NCI-H748 (cell line): ENCODE results near the gene CLTA.

Experiments
- DNase-seq: peaks from one replicate; lab custom pipeline; 2025; ENCODE audit not compliant: unreplicated experiment; lab: John Stamatoyannopoulos, UW

CLTA gene

DNA sequence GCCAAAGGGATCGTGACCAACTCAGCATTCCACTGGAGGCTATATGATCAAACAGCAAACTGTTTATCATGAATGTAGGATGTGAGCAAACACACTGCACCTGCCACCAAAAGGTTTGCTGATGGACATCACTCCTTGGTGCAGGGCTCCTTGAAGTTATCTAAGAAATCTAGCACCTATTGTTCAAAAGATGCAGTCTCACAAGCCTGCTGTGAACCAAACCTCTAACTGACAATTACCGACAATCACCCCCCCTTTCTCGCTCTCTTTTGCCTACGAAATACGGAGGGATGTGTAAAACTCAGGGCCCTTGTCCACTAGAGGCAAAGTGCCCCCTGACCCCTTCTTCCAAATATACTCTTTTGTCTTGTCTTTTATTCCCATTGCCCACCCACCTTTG is 2.5 kb upstream of the CLTA start:
- no peak for DNase-seq

GRCh38 chr9:36189976-36190375 is 745 bp upstream of the CLTA start:
- no peak for DNase-seq

DNA sequence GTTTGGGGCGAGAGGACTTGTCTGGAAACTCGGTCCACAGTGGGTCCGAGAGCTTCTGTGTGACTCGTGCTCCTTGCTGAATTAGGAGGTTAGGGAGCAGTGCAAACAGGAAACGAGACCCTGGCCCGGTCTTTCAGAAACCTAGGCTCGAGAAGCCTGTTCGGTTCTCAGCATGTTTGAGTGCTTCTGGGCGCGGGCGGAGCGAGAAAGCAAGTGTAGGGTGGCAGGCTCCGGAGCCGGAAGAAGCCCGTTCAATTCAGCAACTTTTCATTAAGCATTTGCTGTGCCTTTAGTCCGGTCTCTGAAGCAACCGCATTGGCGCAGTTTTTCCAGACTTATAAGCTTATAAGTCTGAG is 547 bp downstream of the CLTA start:
- peak; percentile 53 for DNase-seq

- DNase-seq: no peak
Measured at GRCh38 chr9:36191686-36192085, 965 bp downstream of the CLTA start.

DNA sequence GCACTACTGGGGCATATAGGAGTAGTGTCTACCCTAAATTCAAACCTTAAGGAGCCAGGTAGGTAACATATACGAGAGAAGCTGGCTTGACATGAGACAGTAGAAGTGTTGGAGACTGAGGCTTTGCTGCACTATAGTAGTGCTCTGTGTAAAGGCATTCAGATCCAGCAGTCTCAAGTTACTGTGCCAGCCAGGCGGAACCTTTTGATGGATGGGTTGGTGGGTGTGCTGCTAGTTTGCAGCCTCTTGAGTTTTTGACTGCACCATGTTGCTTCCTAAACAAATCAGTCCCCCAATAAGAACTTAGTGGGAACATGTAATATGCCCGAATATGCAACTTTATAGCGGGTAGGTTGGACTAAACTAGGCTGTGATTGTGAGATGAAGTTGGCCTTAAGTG is 1.5 kb downstream of the CLTA start:
- no peak for DNase-seq

DNA sequence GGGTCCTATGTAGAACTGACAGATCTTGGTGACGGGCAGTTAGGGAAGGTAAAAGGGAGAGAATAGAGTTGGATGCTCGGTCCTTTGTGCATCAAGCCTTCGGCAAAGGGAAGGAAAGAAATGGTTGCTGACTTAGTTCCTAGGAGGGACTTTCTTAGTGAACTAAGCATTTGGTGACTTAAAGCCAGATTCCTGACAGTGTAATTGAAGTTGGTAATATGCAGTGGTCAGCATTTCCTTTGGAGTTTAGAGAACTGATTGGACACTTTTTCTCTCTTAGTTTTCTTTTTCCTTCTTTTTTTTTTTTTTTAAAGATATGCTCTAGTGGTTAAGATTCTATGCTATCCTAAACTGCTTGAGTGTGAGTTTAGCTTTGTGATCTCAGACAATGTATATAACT is 2.3 kb downstream of the CLTA start:
- DNase-seq: no peak

- peak; percentile 11 for DNase-seq
Measured at GRCh38 chr9:36194326-36195000, 3.7 kb downstream of the CLTA start.

DNA sequence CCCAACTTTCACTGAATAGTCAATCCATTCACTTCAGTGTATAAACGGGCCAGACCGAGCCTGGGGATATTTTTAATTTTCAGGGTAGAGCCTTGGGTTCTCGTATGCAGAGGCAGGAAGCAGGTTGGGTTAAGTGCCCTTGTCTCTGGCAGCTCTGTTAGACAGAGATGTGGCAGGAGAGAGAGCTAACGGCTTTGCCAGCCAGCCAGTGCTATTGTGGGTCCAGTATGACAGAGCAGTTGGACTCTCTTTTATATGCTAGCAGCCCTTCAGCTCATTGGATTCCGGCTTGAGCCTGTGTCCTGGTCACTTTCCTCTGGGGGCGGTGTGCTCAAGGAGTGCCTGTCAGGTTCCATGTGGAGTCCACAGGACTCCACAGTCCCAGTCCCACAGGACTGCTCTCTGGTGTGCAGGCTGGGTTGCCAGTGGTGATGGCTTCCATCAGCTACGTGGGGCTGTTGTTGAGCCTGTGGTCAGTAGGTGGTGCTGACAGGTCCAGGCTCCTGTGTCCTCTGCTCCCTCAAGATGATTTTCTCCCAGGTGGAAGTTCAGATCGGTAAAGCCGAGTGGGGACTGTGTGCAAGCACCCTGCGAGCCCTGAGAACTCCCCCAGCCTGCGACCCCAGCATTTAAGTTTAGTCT is 14.3 kb downstream of the CLTA start:
- no peak for DNase-seq

DNA sequence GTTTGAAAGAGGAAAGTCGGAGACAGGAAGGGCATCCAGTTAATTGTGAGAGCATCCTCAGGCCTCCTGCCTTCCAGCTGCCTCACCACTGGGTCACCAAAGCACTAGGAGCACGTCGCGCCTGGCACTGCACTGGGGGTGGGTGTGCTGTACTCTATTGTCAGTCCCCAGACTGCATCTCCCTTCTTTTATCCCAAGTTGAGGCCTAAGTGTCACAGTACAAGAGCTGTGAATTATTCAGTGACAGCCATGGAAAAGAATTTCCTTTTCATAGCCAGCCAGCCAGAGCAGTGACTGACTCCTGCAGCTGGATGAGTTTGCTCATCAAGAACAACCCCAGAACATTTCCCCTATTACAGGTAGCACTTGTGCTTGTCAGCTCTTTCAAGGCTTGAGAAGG is 16.3 kb downstream of the CLTA start:
- DNase-seq: no peak

DNA sequence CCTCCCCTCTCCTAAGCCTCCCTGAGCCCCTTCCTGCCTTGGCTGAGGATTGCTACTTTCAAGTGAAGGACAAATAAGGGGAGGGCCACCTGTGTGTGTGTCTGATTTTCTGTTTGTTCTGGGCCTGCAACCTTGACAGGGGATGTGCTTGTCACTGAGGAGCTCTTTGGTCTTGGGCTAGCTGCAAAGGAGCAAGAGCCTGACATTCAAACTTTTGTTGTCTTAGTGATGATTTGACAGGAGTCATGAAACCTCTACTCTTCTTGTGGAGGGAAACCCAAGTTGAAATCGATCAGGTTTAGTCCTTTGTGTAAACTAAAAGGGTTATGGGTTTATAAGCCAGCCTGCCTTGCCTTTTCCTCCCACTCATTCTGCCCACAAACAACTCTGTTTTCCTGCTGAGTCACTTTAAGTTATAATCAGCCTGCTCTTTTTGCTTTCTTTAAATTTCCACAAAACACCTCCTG is 16.9 kb downstream of the CLTA start:
- no peak for DNase-seq

DNA sequence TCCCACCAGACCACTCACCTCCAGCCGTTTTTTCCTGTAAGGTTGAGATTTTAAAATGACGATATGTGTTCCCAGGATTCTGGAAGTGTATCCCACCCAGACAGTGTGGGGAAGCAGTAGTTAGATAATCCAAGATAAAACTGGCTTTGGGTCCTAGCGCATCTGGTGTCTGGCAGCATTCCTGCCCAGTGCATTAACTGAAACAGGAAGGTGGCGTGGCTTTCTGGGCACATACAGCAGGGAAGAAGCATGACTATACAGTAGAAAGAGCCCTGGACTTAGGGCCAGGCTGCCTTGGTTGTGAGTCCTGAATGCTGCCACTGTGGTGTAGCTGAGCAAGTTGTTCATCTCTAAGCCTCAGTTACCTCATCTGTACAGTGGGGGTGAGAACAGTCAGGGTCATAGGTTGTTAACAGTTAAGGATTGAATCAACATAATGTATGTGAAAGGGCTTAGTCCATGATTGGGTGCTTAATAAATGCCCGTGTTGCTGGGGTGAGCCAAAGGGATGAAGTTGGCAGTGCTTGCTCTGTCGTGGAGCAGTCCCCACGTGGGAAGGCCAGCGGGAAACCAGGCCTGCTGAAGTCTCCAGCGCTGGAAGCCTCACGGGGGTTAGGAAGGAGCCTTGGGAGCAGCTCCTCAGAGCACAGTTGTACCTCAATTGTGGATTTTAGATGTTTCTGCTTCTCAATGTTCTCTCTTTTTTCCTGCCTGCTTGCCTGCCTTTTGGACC is 18.0 kb downstream of the CLTA start:
- no peak for DNase-seq

GRCh38 chr9:36210722-36211121 is 20.0 kb downstream of the CLTA start:
- no peak for DNase-seq

GRCh38 chr9:36211510-36211909 is 20.8 kb downstream of the CLTA start:
- no peak for DNase-seq

DNA sequence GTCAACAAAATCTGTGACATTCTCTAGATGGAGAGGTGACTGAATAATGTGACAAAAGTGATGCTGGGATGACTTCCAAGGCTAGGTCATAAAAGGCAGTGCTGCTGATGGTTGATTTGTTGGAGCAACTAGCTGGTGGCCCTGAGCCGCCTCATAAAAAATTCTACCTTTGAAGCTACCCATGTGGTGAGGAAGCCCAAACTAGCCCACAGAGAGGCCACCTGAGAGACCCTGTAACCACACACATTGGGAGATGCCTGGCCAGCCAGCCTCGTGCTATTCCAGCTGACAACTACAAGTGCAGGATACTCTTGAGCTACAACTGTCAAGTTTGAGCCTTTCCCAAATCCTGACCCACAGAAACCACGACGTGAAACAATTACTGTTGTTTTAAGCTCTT is 22.7 kb downstream of the CLTA start:
- DNase-seq: no peak

- DNase-seq: no peak
Measured at GRCh38 chr9:36213989-36214388, 23.3 kb downstream of the CLTA start.

- DNase-seq: no peak
Measured at GRCh38 chr9:36214571-36214970, 23.9 kb downstream of the CLTA start.

GRCh38 chr9:36217256-36217968 is 26.7 kb downstream of the CLTA start:
- DNase-seq: no peak

- no peak for DNase-seq
Measured at GRCh38 chr9:36218011-36218410, 27.3 kb downstream of the CLTA start.

DNA sequence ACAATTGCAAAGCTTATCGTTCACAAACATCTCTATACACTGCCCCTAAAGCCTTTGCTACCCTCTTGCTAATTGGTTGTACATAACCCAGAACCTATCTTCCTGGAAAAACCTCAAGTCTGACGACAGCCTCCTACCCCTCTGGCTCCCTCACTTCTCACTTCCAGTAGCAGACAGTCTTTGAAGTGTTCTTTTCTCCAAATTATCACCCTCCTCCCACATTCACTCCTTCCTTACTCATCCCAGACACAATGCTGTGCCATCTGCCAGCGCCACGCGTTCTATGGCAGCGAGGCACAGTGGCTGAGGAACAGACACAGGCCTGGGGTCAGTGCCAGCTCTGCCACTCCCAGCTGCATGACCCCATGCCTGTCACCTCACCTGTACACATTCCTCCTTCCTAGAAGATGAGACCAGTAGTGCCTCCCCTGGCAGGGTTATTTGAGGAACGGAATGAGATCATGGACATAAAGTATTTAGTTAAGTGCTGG is 27.7 kb downstream of the CLTA start:
- DNase-seq: no peak

- DNase-seq: no peak
Measured at GRCh38 chr9:36221667-36222066, 30.9 kb downstream of the CLTA start.

DNA sequence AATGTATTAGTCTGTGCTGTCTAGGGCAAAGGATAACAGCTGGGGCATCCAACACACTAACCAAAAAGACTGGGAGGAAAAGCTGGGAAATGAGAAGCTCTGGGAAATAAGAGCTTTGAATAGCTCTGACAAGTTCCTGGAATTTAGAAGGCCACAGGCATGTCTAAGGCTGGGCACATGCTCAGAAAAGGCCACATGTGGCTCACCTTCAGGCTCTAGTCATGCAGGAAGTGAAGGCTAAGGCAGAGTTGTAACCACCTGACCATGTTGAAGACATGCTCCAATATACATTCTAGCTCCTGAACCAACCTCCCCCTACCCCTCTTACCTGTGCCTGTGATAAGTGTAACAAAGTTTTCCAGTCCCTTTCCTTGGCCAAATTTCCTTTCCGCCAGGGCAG is 31.7 kb downstream of the CLTA start:
- no peak for DNase-seq

DNA sequence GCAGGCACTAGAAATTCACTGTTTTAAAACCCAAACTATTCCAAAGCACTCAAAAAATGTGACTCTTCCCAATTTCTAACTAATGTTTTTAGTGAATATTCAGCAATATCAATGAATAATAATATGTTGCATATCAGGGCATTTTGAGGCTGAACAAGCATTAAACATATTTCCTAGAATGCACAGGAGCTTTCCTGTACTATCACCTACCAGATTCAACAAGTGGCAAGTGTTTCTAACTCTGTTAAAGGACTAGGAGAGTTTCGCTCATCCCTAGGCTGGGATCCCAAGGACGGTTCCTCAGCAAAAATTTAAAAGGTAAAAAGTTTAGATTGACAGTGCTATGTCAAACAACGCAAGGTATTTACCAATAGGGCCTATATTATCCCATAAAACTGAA is 46.5 kb downstream of the CLTA start:
- no peak for DNase-seq
